Measurements from ENCODE around the gene KRTAP4-7.
"Not testable (repeated sequence)": the region's sequence is repeated elsewhere in the genome, so short reads cannot be mapped to it uniquely, and the experiment has no call there.

Gene KRTAP4-7

DNA sequence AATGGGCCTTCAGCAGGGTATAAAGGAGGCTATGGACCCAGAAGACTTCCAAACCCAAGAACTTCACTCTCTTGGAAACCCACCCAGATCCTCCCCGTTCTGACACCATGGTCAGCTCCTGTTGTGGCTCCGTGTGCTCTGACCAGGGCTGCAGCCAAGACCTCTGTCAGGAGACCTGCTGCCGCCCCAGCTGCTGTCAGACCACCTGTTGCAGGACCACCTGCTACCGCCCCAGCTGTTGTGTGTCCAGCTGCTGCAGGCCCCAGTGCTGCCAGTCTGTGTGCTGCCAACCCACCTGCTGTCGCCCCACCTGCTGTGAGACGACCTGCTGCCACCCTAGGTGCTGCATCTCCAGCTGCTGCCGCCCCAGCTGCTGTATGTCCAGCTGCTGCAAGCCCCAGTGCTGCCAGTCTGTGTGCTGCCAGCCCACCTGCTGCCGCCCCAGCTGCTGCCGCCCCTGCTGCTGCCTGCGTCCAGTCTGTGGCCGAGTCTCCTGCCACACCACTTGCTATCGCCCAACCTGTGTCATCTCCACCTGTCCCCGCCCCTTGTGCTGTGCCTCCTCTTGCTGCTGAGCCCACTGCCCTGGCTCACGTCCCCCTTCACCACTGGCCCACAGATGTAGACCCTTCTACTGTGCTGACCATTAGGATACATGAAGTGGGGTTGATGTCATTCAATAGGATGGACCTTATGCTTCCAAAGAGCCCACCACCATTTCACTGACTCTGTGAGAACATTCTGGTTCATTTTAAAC, at the start of gene KRTAP4-7:
Gene KRTAP4-7, plus strand, starts transcription at position 51 of the 757 bp plus-strand sequence. Its CDS starts 57 bp downstream, at position 108.
- DNase-seq (ENCODE audit: low read depth in 1 of 2, low spot score in 1 of 2): not testable (repeated sequence)

DNA sequence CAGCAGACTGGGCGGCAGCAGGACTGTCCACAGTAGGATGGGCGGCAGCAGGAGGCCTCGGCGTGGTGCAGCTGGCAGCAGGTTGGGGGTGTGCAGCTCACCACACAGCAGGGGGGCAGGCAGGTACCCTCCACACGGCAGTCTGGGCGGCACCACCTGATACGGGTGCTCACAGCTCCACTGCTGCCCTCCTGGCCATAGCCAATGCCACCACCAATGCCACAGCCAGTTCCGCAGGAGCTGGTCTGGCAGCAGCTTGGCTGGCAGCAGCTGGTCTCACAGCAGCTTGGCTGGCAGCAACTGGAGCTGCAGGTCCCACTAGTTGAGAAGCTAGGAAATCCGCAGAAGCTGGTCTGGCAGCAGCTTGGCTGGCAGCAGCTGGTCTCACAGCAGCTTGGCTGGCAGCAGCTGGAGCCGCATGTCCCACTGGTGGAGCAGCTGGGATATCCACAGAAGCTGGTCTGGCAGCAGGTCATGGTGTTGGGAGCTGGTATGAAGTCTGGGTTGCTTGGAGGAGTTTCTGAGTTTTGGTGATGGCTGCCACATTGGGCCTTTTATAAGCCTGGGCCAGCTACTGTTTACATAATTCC, 49.5 kb upstream of the KRTAP4-7 start, which contains the start of gene KRTAP1-3:
Gene KRTAP1-3, minus strand, starts transcription at position 529 of the 590 bp plus-strand sequence. Its CDS starts 53 bp downstream, at position 476.
- DNase-seq (ENCODE audit: low read depth in 1 of 2, low spot score in 1 of 2): not testable (repeated sequence)

DNA sequence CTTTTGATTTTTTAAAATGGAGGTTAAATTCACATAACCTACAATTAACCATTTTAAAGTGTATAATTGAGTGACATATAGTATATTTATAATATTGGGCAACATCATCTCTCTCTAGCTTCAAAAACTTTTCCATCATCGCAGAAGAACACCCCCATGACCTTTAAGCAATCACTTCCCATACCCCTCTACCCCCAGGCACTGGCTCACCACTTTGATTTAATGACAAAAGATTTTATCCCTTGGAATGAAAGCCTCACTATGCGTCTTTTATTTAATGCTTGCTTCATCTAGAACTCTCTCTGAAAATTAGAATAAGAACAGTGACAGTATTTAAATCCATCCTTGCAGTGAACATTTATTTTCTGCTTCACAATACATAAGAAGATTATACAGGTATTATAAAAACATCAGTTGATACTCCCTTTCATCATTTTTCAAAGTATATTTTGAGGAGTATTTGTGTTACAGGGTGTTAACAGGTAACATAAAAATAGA, 46.0 kb upstream of the KRTAP4-7 start:
- DNase-seq (ENCODE audit: low read depth in 1 of 2, low spot score in 1 of 2): no peak

DNA sequence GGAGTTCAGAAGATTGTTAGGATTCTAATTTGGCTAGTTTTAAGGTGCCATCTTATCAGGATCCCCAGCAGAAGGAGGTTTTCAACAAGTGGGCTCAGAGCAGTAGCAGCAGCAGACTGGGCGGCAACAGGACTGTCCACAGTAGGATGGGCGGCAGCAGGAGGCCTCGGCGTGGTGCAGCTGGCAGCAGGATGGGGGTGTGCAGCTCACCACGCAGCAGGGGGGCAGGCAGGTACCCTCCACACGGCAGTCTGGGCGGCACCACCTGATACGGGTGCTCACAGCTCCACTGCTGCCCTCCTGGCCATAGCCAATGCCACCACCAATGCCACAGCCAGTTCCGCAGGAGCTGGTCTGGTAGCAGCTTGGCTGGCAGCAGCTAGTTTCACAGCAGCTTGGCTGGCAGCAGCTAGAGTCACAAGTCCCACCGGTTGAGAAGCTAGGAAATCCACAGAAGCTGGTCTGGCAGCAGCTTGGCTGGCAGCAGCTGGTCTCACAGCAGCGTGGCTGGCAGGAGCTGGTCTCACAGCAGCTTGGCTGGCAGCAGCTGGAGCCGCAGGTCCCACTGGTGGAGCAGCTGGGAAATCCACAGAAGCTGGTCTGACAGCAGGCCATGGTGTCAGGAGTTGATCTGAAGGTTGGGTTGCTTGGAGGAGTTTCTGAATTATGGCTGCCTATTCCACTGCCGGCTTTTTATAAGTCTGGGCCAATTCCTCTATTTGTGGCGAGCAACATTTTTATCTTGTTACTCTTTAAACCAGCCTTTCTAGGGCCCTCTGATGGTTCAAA, 43.0 kb upstream of the KRTAP4-7 start, which contains the start of gene KRTAP1-1:
Gene KRTAP1-1, minus strand, starts transcription at position 668 of the 789 bp plus-strand sequence. Its CDS starts 53 bp downstream, at position 615.
- DNase-seq (ENCODE audit: low read depth in 1 of 2, low spot score in 1 of 2): not testable (repeated sequence)

- no peak for DNase-seq (ENCODE audit: low read depth in 1 of 2, low spot score in 1 of 2)
Observed at GRCh38 chr17:41042953-41043352, 41.0 kb upstream of the KRTAP4-7 start.

- not testable (repeated sequence) for DNase-seq (ENCODE audit: low read depth in 1 of 2, low spot score in 1 of 2)
Observed at GRCh38 chr17:41046735-41047465, 37.0 kb upstream of the KRTAP4-7 start, which contains the start of gene KRTAP2-1. KRTAP2-1 (minus strand) TSS chr17:41047316; CDS start chr17:41047267, 49 bp downstream.

- no peak for DNase-seq (ENCODE audit: low read depth in 1 of 2, low spot score in 1 of 2)
Observed at GRCh38 chr17:41048441-41048840, 35.5 kb upstream of the KRTAP4-7 start.

GRCh38 chr17:41049110-41049509, 34.8 kb upstream of the KRTAP4-7 start:
- DNase-seq (ENCODE audit: low read depth in 1 of 2, low spot score in 1 of 2): no peak

GRCh38 chr17:41052566-41052965, 31.4 kb upstream of the KRTAP4-7 start:
- no peak for DNase-seq (ENCODE audit: low read depth in 1 of 2, low spot score in 1 of 2)

DNA sequence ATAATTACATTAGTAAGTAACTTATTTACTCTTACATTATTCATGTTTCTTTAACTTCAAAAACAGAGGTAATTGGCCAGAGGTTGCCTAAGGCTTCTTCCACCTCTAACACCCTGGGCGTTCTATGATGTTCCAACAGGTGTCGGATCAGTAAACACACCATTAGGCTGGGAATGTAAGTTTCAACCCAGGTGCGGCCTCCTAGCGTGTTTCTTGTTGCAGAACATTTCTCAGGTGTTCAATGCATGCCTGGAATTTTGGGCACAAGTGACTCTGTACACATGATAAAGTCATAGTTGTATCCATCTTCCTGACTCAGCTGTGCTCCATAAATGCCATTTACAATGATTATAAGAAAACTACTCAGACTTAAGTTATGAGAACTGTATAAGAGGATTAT, 29.9 kb upstream of the KRTAP4-7 start:
- no peak for DNase-seq (ENCODE audit: low read depth in 1 of 2, low spot score in 1 of 2)

GRCh38 chr17:41054556-41054955, 29.4 kb upstream of the KRTAP4-7 start:
- not testable (repeated sequence) for DNase-seq (ENCODE audit: low read depth in 1 of 2, low spot score in 1 of 2)

- DNase-seq (ENCODE audit: low read depth in 1 of 2, low spot score in 1 of 2): not testable (repeated sequence)
Observed at GRCh38 chr17:41055130-41055529, 28.8 kb upstream of the KRTAP4-7 start, which contains the start of gene KRTAP2-2. KRTAP2-2 (minus strand) TSS chr17:41055230; CDS start chr17:41055211, 19 bp downstream.

- no peak for DNase-seq (ENCODE audit: low read depth in 1 of 2, low spot score in 1 of 2)
Observed at GRCh38 chr17:41057547-41057946, 26.4 kb upstream of the KRTAP4-7 start.

DNA sequence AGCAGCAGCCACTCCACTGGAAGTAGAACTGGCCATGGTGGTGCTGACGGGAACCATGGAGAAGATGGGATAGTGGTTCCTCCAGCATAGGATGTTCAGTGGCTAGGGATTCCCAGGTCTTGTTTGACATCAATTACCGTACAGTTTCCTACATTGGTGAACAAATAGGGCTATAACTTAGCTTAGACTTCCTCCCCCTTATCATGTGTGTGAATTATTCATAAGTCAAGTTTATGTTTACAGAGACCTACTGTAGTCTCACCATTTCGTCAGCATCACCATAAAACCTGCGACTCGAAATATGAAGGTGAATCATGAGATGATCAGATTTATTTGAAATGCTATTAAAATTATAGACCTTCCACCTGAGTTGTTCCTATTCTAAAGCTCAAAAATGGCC, 25.2 kb upstream of the KRTAP4-7 start:
- DNase-seq (ENCODE audit: low read depth in 1 of 2, low spot score in 1 of 2): no peak

DNA sequence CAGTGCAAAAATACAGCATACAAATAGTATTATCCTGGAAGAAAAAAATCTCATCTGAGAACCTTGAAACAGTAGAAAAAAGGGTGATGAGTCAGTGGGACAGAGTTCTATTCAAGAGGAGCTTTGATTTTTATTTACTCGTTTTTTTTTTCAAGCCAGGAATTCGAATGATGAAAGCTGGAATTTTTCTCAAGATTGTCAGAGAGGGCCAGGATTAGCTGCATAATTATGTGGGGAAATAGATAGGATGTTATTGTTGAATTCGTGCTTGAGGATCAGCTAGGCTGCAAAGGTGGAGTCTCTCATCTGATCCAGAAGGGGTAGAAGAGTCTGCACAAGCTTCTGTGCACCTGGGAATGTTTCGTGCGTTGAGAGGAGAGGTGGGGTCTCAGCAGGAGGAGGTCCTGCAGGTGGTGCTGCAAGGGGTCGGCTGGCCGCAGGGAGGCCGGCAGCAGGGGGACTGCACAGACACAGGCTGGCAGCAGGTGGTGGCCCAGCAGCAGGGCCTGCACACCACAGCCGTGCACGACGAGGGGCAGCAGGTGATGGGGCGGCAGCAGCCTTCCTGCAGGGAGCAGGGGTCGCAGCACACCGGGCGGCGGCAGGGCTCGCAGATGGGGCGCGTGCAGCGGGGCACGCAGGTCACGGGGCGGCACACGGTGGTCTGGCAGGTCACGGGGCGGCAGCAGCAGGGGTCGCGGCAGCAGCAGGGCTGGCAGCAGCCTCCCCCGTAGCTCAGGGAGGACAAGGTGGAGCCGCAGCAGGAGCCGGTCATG, 24.5 kb upstream of the KRTAP4-7 start:
- not testable (repeated sequence) for DNase-seq (ENCODE audit: low read depth in 1 of 2, low spot score in 1 of 2)

GRCh38 chr17:41060052-41060604, 23.8 kb upstream of the KRTAP4-7 start, which contains the start of gene KRTAP2-3:
KRTAP2-3 (minus strand) TSS chr17:41060114; CDS start chr17:41060050, 64 bp downstream.
- DNase-seq (ENCODE audit: low read depth in 1 of 2, low spot score in 1 of 2): no peak

DNA sequence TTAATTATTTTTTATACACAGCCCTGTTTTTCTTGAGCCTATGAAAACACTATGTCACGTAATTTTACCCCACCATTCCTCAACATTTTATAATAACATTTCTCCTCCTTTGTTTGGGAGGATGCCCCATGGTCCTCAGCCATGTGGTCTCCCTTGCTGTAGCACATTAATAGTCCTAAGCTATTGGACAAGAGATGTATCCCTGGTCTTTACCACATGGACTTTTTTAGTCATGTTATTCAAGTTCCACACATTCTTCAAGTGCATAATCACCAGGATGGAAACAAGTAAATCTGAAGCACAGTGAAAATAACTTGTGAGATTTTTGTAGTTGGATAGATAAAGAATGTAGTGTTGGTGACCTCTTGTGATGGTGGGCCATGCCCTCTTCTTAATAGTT, 22.0 kb upstream of the KRTAP4-7 start:
- no peak for DNase-seq (ENCODE audit: low read depth in 1 of 2, low spot score in 1 of 2)

GRCh38 chr17:41063449-41063848, 20.5 kb upstream of the KRTAP4-7 start:
- DNase-seq (ENCODE audit: low read depth in 1 of 2, low spot score in 1 of 2): no peak

GRCh38 chr17:41064301-41064700, 19.6 kb upstream of the KRTAP4-7 start:
- no peak for DNase-seq (ENCODE audit: low read depth in 1 of 2, low spot score in 1 of 2)

All from stimulated activated CD4-positive, alpha-beta T cell treated with anti-CD3 and anti-CD28 coated beads, Interleukin-15, amount 100 ng/mL, for 1 hour (primary cell).